Suprapubic skin (tissue), 4 donors: ENCODE data around the gene RBBP8NL. TPM values are rescaled to one million over a fixed set of nuclear protein-coding genes. Genes with fewer than 3 reads are reported as not detected.
A peak's percentile ranks its signal among the peaks of the same experiment; 100 is the strongest.

ENCODE experiments used
- DNase-seq, 2 donors: peaks; one replicate each; pipeline ENCODE4 v3.0.0-alpha.2; 2019; ENCODE audit warnings: low spot score in 2 of 2
- H3K27ac ChIP-seq: fragments of 200-600 bp; sonication (generic); one replicate; pipeline ENCODE4 v1.5.1; 2019
- H3K27me3 ChIP-seq: fragments of 200-600 bp; sonication (generic); one replicate; pipeline ENCODE4 v1.5.1; 2019
- H3K36me3 ChIP-seq: fragments of 200-600 bp; sonication (generic); one replicate; pipeline ENCODE4 v1.5.1; 2019
- H3K4me1 ChIP-seq: fragments of 200-600 bp; sonication (generic); one replicate; pipeline ENCODE4 v1.5.1; 2019
- H3K4me3 ChIP-seq: fragments of 200-600 bp; sonication (generic); one replicate; pipeline ENCODE4 v1.5.1; 2019; ENCODE audit warnings: mild to moderate bottlenecking
- H3K9me3 ChIP-seq: fragments of 200-600 bp; sonication (generic); one replicate; pipeline ENCODE4 v1.5.1; 2019
- CTCF ChIP-seq, 2 donors: fragments of 200-600 bp in 1 of 2; fragments of 450-650 bp in 1 of 2; sonication (generic) in 1 of 2; IDR thresholded peaks; one replicate each; pipeline ENCODE4 v1.5.1; 2016 to 2019; ENCODE audit warnings: antibody characterized with exemption in 2 of 2, mild to moderate bottlenecking in 1 of 2, moderate library complexity in 1 of 2
- EP300 ChIP-seq: sonication (generic); formaldehyde crosslinking; IDR thresholded peaks from one replicate; pipeline ENCODE4 v1.6.1; 2017; ENCODE audit warnings: antibody characterized with exemption
- POLR2A ChIP-seq, 2 donors: fragments of 450-650 bp; IDR thresholded peaks; one replicate each; pipeline ENCODE4 v1.6.1; 2017; ENCODE audit warnings: antibody characterized with exemption in 2 of 2, mild to moderate bottlenecking in 2 of 2, moderate library complexity in 2 of 2
- POLR2AphosphoS5 ChIP-seq, 3 donors: sonication (generic); formaldehyde crosslinking; IDR thresholded peaks; one replicate each; pipeline ENCODE4 v1.6.1; 2017; ENCODE audit warnings: antibody characterized with exemption in 3 of 3
- WGBS: methylation state at CpG from one replicate; pipeline ENCODE4 v1.1.5; 2018; 5-methylcytosine and 5-hydroxymethylcytosine counted together
- total RNA-seq, 4 donors: library from RNA; depleted of rRNA; stranded (reverse); fragments of >200 nt; gene quantifications; one replicate each; pipeline ENCODE4 v1.1.0, GENCODE V29; 2016

Gene RBBP8NL
- total RNA-seq, 4 donors from 2014 or later, result 2.0 to 6.6 (median 3.9) TPM

DNA sequence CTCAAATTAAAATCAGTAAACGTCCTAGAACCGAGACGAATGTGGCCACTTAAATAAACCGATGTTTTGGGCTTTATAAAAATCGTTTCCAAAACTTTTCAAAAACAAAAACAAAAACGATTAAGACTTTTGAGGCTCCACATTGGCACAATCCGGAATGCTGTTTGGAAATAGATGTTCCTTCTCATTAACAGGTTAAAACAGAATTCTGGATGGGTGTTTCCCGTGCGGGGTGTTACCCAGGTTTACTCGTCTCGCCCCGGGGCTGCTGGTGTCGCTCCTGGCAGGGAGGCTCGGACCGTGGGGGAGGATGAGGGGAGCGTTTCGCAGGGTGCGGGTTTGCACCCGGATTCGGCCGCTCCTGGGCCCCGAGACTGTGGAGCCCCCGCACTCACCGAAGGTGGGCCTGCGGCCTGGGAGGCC is 47.3 kb upstream of the RBBP8NL start:
- DNase-seq, result no peak
- Histone ChIP-seq H3K4me1 (peaks cover 28% of the 10 kb centered on the region), H3K27ac (no peak overlapping the region), H3K36me3 (no peaks in the 10 kb centered on the region), H3K4me3 (peak overlapping the region; percentile 49), H3K9me3 (no peaks in the 10 kb centered on the region), H3K27me3 (peaks cover 95% of the 10 kb centered on the region)
- TF ChIP-seq POLR2AphosphoS5 (IDR thresholded peaks at IDR 0.05), result no peak
- no peak for TF ChIP-seq POLR2A (IDR thresholded peaks at IDR 0.05)
- TF ChIP-seq CTCF (IDR thresholded peaks at IDR 0.05), result no peak
- no peak for TF ChIP-seq EP300
- 12% methylated on average over 19 of the region's 25 CpGs for WGBS

GRCh38 chr20:62473717-62474603 is 46.6 kb upstream of the RBBP8NL start:
- H3K4me1 ChIP-seq, result peaks cover 28% of the 10 kb centered on the region
- peaks cover 95% of the 10 kb centered on the region for H3K27me3 ChIP-seq
- no peaks in the 10 kb centered on the region for H3K9me3 ChIP-seq
- 44% methylated on average over 18 of the region's 52 CpGs for WGBS
- no peaks in the 10 kb centered on the region for H3K36me3 ChIP-seq
- H3K4me3 ChIP-seq, result no peak overlapping the region
- no peak for DNase-seq
- H3K27ac ChIP-seq, result no peak overlapping the region
- TF ChIP-seq POLR2A (IDR thresholded peaks at IDR 0.05) (no peak), CTCF (IDR thresholded peaks at IDR 0.05) (no peak), EP300 (no peak), POLR2AphosphoS5 (IDR thresholded peaks at IDR 0.05) (no peak)

DNA sequence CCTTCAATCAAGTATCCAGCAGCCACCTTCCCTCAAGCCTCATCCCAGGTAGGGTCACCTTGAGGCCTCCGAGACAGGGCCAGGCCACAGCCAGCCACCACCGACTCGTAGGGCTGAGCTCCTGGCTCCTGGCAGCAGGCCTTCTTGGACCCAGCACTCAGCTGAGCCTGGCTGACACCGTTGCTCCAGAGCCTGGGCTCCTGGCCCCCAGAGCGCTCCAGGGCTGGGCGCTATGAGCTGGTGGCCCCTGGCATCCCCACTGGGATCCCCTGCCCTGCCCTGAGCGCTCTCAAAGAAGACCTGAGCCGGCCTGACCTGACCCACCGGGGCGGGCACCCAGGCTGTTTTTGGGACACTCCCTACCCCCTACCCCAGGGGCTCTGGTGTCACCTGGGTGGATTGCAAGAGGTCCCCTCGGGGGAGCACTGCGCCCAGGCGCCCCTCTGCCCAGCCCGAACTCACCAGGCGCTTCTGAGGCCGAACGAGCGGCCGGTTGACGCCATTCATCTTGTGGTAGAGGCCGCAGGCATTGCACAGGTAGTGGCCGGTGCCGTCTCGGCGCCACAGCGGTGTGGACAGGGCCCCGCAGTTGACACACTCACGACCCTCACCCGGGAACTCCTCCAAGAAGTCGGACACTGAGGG is 45.7 kb upstream of the RBBP8NL start:
- TF ChIP-seq POLR2A (IDR thresholded peaks at IDR 0.05), result no peak
- TF ChIP-seq CTCF (IDR thresholded peaks at IDR 0.05), result no peak
- no peak for TF ChIP-seq POLR2AphosphoS5 (IDR thresholded peaks at IDR 0.05)
- Histone ChIP-seq H3K9me3 (no peaks in the 10 kb centered on the region), H3K27me3 (peaks cover 95% of the 10 kb centered on the region), H3K4me3 (no peak overlapping the region), H3K36me3 (no peaks in the 10 kb centered on the region), H3K4me1 (peaks cover 28% of the 10 kb centered on the region), H3K27ac (no peak overlapping the region)
- no peak for DNase-seq
- 66% methylated on average over 9 of the region's 30 CpGs for WGBS

DNA sequence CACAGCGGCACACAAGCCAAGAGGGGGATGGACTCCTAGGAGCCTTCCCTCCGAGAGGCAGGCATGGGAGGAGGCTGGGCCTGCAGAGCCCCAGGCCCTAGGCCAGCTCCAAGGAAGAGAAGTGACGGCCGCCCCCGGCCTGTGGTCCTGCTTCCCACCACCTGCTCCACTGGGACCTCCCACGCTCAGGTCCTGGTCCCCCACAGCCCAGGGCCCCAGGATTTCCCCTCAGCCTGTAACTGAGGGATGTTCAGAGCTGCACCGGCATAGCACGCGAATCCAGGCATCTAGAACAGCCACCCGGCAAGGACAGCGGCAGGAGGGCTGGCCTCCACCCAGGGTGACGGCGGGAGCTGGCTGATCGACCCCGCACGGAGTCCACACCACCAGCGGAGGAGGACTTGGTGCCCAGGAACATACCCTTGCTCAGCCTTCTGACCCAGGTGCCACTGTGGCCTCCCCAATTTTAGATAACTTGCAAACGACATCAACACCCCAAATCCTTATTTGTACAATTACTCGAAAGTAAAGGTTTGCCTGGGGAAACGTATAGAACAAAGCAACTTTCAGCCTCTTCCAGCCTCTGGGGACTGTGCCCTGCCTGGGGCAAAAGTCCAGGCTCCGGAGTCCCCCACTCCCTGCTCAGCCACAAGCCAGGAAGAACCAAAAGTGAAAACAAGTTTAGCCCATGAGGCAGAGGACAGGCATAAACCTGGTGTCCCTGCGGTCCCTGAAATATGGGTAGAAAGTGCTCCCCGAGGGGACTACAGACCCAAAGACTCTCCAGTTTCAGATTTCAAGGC is 45.0 kb upstream of the RBBP8NL start:
- WGBS, result 65% methylated on average over 11 of the region's 23 CpGs
- no peak overlapping the region for H3K4me3 ChIP-seq
- peaks cover 28% of the 10 kb centered on the region for H3K4me1 ChIP-seq
- no peaks in the 10 kb centered on the region for H3K9me3 ChIP-seq
- H3K27me3 ChIP-seq, result peaks cover 95% of the 10 kb centered on the region
- no peaks in the 10 kb centered on the region for H3K36me3 ChIP-seq
- TF ChIP-seq CTCF (IDR thresholded peaks at IDR 0.05) (no peak), POLR2AphosphoS5 (IDR thresholded peaks at IDR 0.05) (no peak), EP300 (no peak), POLR2A (IDR thresholded peaks at IDR 0.05) (no peak)
- H3K27ac ChIP-seq, result no peak overlapping the region
- no peak for DNase-seq
